Heart left ventricle (tissue), 16 donors: ENCODE results near the gene NOM1. TPM values are rescaled to one million over a fixed set of nuclear protein-coding genes. Genes with fewer than 3 reads are reported as not detected.

Experiments used
- ATAC-seq, 4 donors: fragments of 200-7000 bp; cut with Tn5 transposase; one replicate each; pipeline ENCODE4 v1.9.1; 2020 to 2022; ENCODE audit warnings: moderate library complexity in 4 of 4, mild to moderate bottlenecking in 3 of 4, moderate number of reproducible peaks in 1 of 4
- DNase-seq, 5 donors: peaks; one replicate each; pipeline ENCODE4 v3.0.0-alpha.2; 2020
- H3K27ac ChIP-seq, 12 donors: fragments of 200-600 bp; sonication (generic) in 4 of 12; one replicate each; pipeline versions ENCODE4 v1.5.0 to v1.8.0; 2016 to 2022; ENCODE audit warnings: mild to moderate bottlenecking in 2 of 12
- H3K27me3 ChIP-seq, 9 donors: fragments of 200-600 bp; sonication (generic) in 2 of 9; one replicate each; pipeline versions ENCODE4 v1.5.1 to v1.8.0; 2016 to 2022; ENCODE audit warnings: mild to moderate bottlenecking in 3 of 9
- H3K36me3 ChIP-seq, 9 donors: fragments of 200-600 bp; sonication (generic) in 2 of 9; one replicate each; pipeline versions ENCODE4 v1.5.0 to v1.8.0; 2018 to 2022; ENCODE audit warnings: mild to moderate bottlenecking in 2 of 9
- H3K4me1 ChIP-seq, 12 donors: fragments of 200-600 bp; sonication (generic) in 4 of 12; one replicate each; pipeline versions ENCODE4 v1.5.0 to v1.8.0; 2016 to 2022; ENCODE audit warnings: mild to moderate bottlenecking in 3 of 12
- H3K4me3 ChIP-seq, 12 donors: fragments of 200-600 bp; sonication (generic) in 4 of 12; one replicate each; pipeline versions ENCODE4 v1.5.0 to v1.8.0; 2017 to 2022; ENCODE audit warnings: mild to moderate bottlenecking in 9 of 12, moderate library complexity in 4 of 12
- H3K9me3 ChIP-seq, 12 donors: fragments of 200-600 bp; sonication (generic) in 4 of 12; one replicate each; pipeline versions ENCODE4 v1.5.0 to v1.8.0; 2016 to 2022; ENCODE audit warnings: mild to moderate bottlenecking in 1 of 12
- CTCF ChIP-seq, 12 donors: fragments of 200-600 bp; sonication (generic) in 4 of 12; IDR thresholded peaks; one replicate each; pipeline versions ENCODE4 v1.5.0 to v1.8.0; 2018 to 2022; ENCODE audit warnings: antibody characterized with exemption in 12 of 12, mild to moderate bottlenecking in 5 of 12
- POLR2A ChIP-seq, 2 donors: fragments of 450-650 bp; IDR thresholded peaks; one replicate each; pipeline ENCODE4 v1.6.1; 2017; ENCODE audit warnings: antibody characterized with exemption in 2 of 2, mild to moderate bottlenecking in 2 of 2, moderate library complexity in 2 of 2
- WGBS, 4 donors: extraction: QIAGEN DNeasy Blood & Tissue Kit in 2 of 4; methylation state at CpG; one replicate each; pipeline versions ENCODE4 v1.1.5 to v1.1.7; 2013 to 2018; 5-methylcytosine and 5-hydroxymethylcytosine counted together
- intact Hi-C, 10 donors: fragments of 100-400 bp; cut with DNase I; formaldehyde crosslinking; loops; one replicate each; pipeline versions ENCODE4 v1.11.1 to v1.14.2; 2022
- polyA plus RNA-seq, 2 donors: library from polyadenylated mRNA; stranded (reverse); fragments of 200-250 nt; gene quantifications; one replicate each; pipeline ENCODE4 v1.2.3, GENCODE V29; 2013
- total RNA-seq, 9 donors: library from RNA; depleted of rRNA in 2 of 9; stranded (reverse); fragments of >200 nt in 2 of 9; fragmentation: NEBNext Ultra II Directional in 3 of 9; extraction: Animal tissue kit (Norgen Biotek cat#: 25700) in 3 of 9; gene quantifications; one replicate each; pipeline versions ENCODE4 v1.1.0 to v1.2.4, GENCODE V29; 2016 to 2023
- donor health status: ischemic (EF 13 %, LVEDD 7.1; RV severe dilation, severe dysfunction).
- donor health status: healthy with polysubstance abuse.
- donor health status: DM: no; HTN: yes; CAD: no.
- donor health status: DM: no; HTN: no; CAD: no.
- donor health status: ischemic (EF 25% LVEDD 6.9; RV normal size, moderate dysfunction).
- donor health status: ischemic (EF 25% LVEDD 5.7; RV mildly dilated, moderate dysfunction).
- donor health status: healthy.
- donor health status: DM: yes; HTN: yes; CAD: no.
- donor health status: ischemic (EF 35%, LVEDD 5.7; RV mildly dilated, moderate dysfunction).
- donor health status: nonischemic (EF 11% LVEDD 7.7; RV severe dilation, severe dysfunction).
- donor health status: DM: yes; HTN: yes; CAD: no.
- donor health status: PGD.
- donor health status: ischemic (EF 29% LVEDD 5.4; RV normal size, mild dysfunction).
- donor health status: nonischemic (EF 23%, LVEDD 6.1; RV moderate dilation, normal function).

NOM1 gene
- total and polyA plus RNA-seq, 11 donors = 6.0 to 12.2 (median 9.1) TPM

- DNase-seq = peak in 3 of 5 donors; percentile 28 to 49 (median 46)
- peak; percentile 83 to 93 (median 88) for ATAC-seq
- no peak within 1 kb of the TSS for H3K27ac ChIP-seq
- peak within 1 kb of the TSS; percentile 39 to 67 (median 52) for H3K4me3 ChIP-seq
- no peaks in the 10 kb centered on the region for H3K36me3 ChIP-seq
- no peaks in the 10 kb centered on the region for H3K9me3 ChIP-seq
- WGBS, 4 donors = 0 to 1% (median 1%) methylated on average over 4 to 87 of the region's 87 CpGs
- peaks cover 0 to 24% (median 6%) of the 10 kb centered on the region in 12 donors for H3K4me1 ChIP-seq
- intact Hi-C loops = no loop called here
- TF ChIP-seq POLR2A (IDR thresholded peaks at IDR 0.05) (no peak), CTCF (IDR thresholded peaks at IDR 0.05) (no peak)
- H3K27me3 ChIP-seq = peaks cover 57 to 97% (median 92%) of the 10 kb centered on the region in 9 donors
Observed at GRCh38 chr7:157010588-157011332, 61.2 kb downstream of the NOM1 start, which contains the start of gene MNX1. Gene MNX1 (minus strand): TSS chr7:157010663. CDS start chr7:157010350, 313 bp downstream.

GRCh38 chr7:157011333-157012112 is 62.0 kb downstream of the NOM1 start:
- no peaks in the 10 kb centered on the region for H3K36me3 ChIP-seq
- peaks cover 50 to 97% (median 91%) of the 10 kb centered on the region in 9 donors for H3K27me3 ChIP-seq
- TF ChIP-seq POLR2A (IDR thresholded peaks at IDR 0.05) = no peak
- no peak for TF ChIP-seq CTCF (IDR thresholded peaks at IDR 0.05)
- no peak for DNase-seq
- intact Hi-C loops = no loop called here
- H3K9me3 ChIP-seq = no peaks in the 10 kb centered on the region
- H3K27ac ChIP-seq = no peak overlapping the region
- 1 to 6% (median 2%) methylated on average over 14 to 37 of the region's 37 CpGs for WGBS, 4 donors
- H3K4me3 ChIP-seq = peak overlapping the region in 6 of 12 donors; percentile 39 to 67 (median 52)
- ATAC-seq = no peak
- peaks cover 0 to 21% (median 6%) of the 10 kb centered on the region in 12 donors for H3K4me1 ChIP-seq

- ATAC-seq = no peak
- H3K4me1 ChIP-seq = peaks cover 0 to 21% (median 6%) of the 10 kb centered on the region in 12 donors
- no peak for DNase-seq
- no peak overlapping the region for H3K4me3 ChIP-seq
- peaks cover 49 to 97% (median 91%) of the 10 kb centered on the region in 9 donors for H3K27me3 ChIP-seq
- no peaks in the 10 kb centered on the region for H3K36me3 ChIP-seq
- no peaks in the 10 kb centered on the region for H3K9me3 ChIP-seq
- WGBS, 4 donors = 8 to 12% (median 10%) methylated on average over 10 of the region's 10 CpGs
- no peak for TF ChIP-seq POLR2A (IDR thresholded peaks at IDR 0.05)
- TF ChIP-seq CTCF (IDR thresholded peaks at IDR 0.05) = no peak
- intact Hi-C loops = no loop called here
- no peak overlapping the region for H3K27ac ChIP-seq
Observed at GRCh38 chr7:157012113-157012547, 62.6 kb downstream of the NOM1 start.

GRCh38 chr7:157013101-157013500 is 63.6 kb downstream of the NOM1 start:
- peaks cover 49 to 97% (median 91%) of the 10 kb centered on the region in 9 donors for H3K27me3 ChIP-seq
- H3K36me3 ChIP-seq = no peaks in the 10 kb centered on the region
- intact Hi-C loops = no loop called here
- H3K4me3 ChIP-seq = no peak overlapping the region
- TF ChIP-seq POLR2A (IDR thresholded peaks at IDR 0.05) (no peak), CTCF (IDR thresholded peaks at IDR 0.05) (no peak)
- no peaks in the 10 kb centered on the region for H3K9me3 ChIP-seq
- no peak overlapping the region for H3K27ac ChIP-seq
- DNase-seq (no peak), ATAC-seq (no peak)
- peaks cover 0 to 28% (median 6%) of the 10 kb centered on the region in 12 donors for H3K4me1 ChIP-seq
